Osteocyte (in vitro differentiated cells): Measurements from ENCODE around the gene MBNL1. TPM values are rescaled to one million over a fixed set of nuclear protein-coding genes. Genes with fewer than 3 reads are reported as not detected.

Source experiments
- DNase-seq: peaks from one replicate; pipeline ENCODE4 v3.0.0; 2021; ENCODE audit warnings: mixed read lengths; ENCODE audit not compliant: unreplicated experiment; ENCODE audit errors: extremely low spot score
- H3K27ac Mint-ChIP-seq: one replicate; pipeline ENCODE4 v1.8.0; 2021; ENCODE audit warnings: mild to moderate bottlenecking, mixed read lengths; ENCODE audit not compliant: unreplicated experiment
- H3K27me3 Mint-ChIP-seq: one replicate; pipeline ENCODE4 v1.8.0; 2021; ENCODE audit warnings: mixed read lengths; ENCODE audit not compliant: unreplicated experiment
- H3K36me3 Mint-ChIP-seq: one replicate; pipeline ENCODE4 v1.8.0; 2021; ENCODE audit warnings: mixed read lengths; ENCODE audit not compliant: unreplicated experiment
- H3K4me1 Mint-ChIP-seq: one replicate; pipeline ENCODE4 v1.8.0; 2021; ENCODE audit warnings: mixed read lengths; ENCODE audit not compliant: unreplicated experiment
- H3K4me3 Mint-ChIP-seq: one replicate; pipeline ENCODE4 v1.8.0; 2021; ENCODE audit warnings: mild to moderate bottlenecking, moderate library complexity, mixed read lengths; ENCODE audit not compliant: unreplicated experiment
- H3K9me3 Mint-ChIP-seq: one replicate; pipeline ENCODE4 v1.8.0; 2021; ENCODE audit warnings: mixed read lengths; ENCODE audit not compliant: unreplicated experiment
- CTCF ChIP-seq: fragments of 200-600 bp; sonication (generic); IDR thresholded peaks from 2 replicates; pipeline ENCODE4 v1.5.0; 2021; ENCODE audit warnings: antibody characterized with exemption, mild to moderate bottlenecking, moderate library complexity
- total RNA-seq: library from RNA; stranded (reverse); gene quantifications from 2 replicates; pipeline ENCODE4 v1.2.1, GENCODE V29; 2021

The MBNL1 gene
- total RNA-seq, 1 donor from 2014 or later = 166 TPM

- no peak for DNase-seq
- no peaks in the 10 kb centered on the region for H3K9me3 Mint-ChIP-seq
- no peak overlapping the region for H3K4me3 Mint-ChIP-seq
- TF ChIP-seq CTCF = no peak
- peaks cover 29% of the 10 kb centered on the region for H3K4me1 Mint-ChIP-seq
- H3K27ac Mint-ChIP-seq = peak overlapping the region; percentile 67
- H3K27me3 Mint-ChIP-seq = no peaks in the 10 kb centered on the region
- H3K36me3 Mint-ChIP-seq = peaks cover 11% of the 10 kb centered on the region
These were observed 76.5 kb downstream of the MBNL1 start for GRCh38 chr3:152345233-152345632.

- peaks cover 28% of the 10 kb centered on the region for H3K4me1 Mint-ChIP-seq
- no peak overlapping the region for H3K27ac Mint-ChIP-seq
- H3K36me3 Mint-ChIP-seq = peaks cover 11% of the 10 kb centered on the region
- H3K27me3 Mint-ChIP-seq = no peaks in the 10 kb centered on the region
- DNase-seq = no peak
- H3K4me3 Mint-ChIP-seq = no peak overlapping the region
- no peaks in the 10 kb centered on the region for H3K9me3 Mint-ChIP-seq
- no peak for TF ChIP-seq CTCF
These were observed 77.3 kb downstream of the MBNL1 start for GRCh38 chr3:152346058-152346457.

- TF ChIP-seq CTCF = no peak
- no peak for DNase-seq
- no peak overlapping the region for H3K27ac Mint-ChIP-seq
- no peaks in the 10 kb centered on the region for H3K27me3 Mint-ChIP-seq
- H3K9me3 Mint-ChIP-seq = no peaks in the 10 kb centered on the region
- no peak overlapping the region for H3K4me3 Mint-ChIP-seq
- H3K36me3 Mint-ChIP-seq = peaks cover 11% of the 10 kb centered on the region
- H3K4me1 Mint-ChIP-seq = peaks cover 27% of the 10 kb centered on the region
These were observed 78.0 kb downstream of the MBNL1 start for GRCh38 chr3:152346740-152347139.

GRCh38 chr3:152348436-152349177, 79.9 kb downstream of the MBNL1 start:
- no peaks in the 10 kb centered on the region for H3K9me3 Mint-ChIP-seq
- no peak for DNase-seq
- H3K36me3 Mint-ChIP-seq = peaks cover 6% of the 10 kb centered on the region
- H3K4me1 Mint-ChIP-seq = peaks cover 36% of the 10 kb centered on the region
- H3K27ac Mint-ChIP-seq = no peak overlapping the region
- H3K27me3 Mint-ChIP-seq = no peaks in the 10 kb centered on the region
- H3K4me3 Mint-ChIP-seq = no peak overlapping the region
- no peak for TF ChIP-seq CTCF

- H3K9me3 Mint-ChIP-seq = no peaks in the 10 kb centered on the region
- H3K4me3 Mint-ChIP-seq = no peak overlapping the region
- DNase-seq = no peak
- H3K4me1 Mint-ChIP-seq = peaks cover 33% of the 10 kb centered on the region
- TF ChIP-seq CTCF = no peak
- H3K27ac Mint-ChIP-seq = no peak overlapping the region
- peaks cover 8% of the 10 kb centered on the region for H3K36me3 Mint-ChIP-seq
- no peaks in the 10 kb centered on the region for H3K27me3 Mint-ChIP-seq
These were observed 80.7 kb downstream of the MBNL1 start for GRCh38 chr3:152349392-152349791.
